ENCODE measurements around the gene ITPR3.

ITPR3 gene

DNA sequence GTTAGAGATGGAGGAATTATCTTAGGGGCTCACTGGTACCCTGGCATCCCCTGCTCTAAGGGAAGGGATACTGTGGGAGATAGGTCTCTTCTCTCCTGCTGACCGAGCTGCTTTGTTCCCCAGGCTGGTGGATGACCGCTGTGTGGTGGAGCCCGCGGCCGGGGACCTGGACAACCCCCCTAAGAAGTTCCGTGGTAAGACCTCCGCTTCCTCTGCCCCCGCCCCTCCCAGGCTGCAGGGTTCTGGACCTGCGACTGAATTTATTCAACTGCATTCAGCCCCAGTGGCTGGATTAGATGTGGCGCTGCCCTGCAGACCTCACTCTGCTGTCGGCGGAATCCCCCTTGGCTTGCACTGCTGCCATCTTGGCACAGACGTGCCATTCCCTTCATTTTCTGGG lies 19.2 kb downstream of the ITPR3 start:
- no peak for DNase-seq

DNA sequence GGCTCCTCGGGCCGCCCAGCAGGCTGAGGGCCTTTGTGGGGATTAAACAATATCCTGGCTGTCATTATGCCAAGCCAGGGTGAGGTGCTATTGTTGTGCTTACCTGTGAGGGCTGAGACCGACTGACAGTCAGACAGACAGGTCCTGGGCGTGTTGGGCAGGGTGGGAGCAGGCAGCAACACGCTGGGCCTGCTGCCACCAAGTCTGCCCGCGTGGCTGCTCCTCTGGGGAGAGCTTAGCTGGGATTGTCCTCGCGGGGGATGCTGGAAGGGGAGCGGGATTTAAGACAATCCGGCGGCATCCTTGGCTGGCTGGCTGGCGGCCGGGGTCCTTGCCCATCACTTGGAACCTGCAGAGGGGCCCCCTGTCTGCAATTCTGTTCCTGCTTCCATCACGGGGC lies 20.0 kb downstream of the ITPR3 start:
- no peak for DNase-seq

GRCh38 chr6:33641602-33642001 lies 20.5 kb downstream of the ITPR3 start:
- DNase-seq = no peak

DNA sequence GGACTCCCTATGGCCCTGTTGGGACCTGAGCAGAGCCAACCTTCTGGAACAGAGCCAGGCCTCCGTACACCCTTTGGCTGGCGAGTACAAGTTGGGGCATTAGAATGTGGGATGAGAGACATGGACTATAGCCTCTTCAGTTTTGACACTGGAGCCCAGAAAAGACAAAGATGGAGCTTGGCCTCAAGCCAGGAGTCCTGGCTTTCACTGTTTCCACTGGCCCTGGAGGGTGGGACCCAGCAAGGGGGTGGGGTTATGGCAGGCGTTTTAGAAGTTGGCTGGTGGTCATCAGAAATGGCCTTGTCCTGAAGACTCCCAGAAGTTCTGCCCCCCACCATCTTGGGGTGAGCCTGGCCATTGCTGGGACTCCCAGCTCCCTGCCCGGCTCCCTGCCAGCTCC lies 21.8 kb downstream of the ITPR3 start:
- no peak for DNase-seq

- no peak for DNase-seq
Measured at GRCh38 chr6:33651403-33651802, 30.3 kb downstream of the ITPR3 start.

- no peak for DNase-seq
Measured at GRCh38 chr6:33652002-33652401, 30.9 kb downstream of the ITPR3 start.

- no peak for DNase-seq
Measured at GRCh38 chr6:33654831-33655554, 33.9 kb downstream of the ITPR3 start.

GRCh38 chr6:33656844-33657243 lies 35.7 kb downstream of the ITPR3 start:
- DNase-seq = no peak

DNA sequence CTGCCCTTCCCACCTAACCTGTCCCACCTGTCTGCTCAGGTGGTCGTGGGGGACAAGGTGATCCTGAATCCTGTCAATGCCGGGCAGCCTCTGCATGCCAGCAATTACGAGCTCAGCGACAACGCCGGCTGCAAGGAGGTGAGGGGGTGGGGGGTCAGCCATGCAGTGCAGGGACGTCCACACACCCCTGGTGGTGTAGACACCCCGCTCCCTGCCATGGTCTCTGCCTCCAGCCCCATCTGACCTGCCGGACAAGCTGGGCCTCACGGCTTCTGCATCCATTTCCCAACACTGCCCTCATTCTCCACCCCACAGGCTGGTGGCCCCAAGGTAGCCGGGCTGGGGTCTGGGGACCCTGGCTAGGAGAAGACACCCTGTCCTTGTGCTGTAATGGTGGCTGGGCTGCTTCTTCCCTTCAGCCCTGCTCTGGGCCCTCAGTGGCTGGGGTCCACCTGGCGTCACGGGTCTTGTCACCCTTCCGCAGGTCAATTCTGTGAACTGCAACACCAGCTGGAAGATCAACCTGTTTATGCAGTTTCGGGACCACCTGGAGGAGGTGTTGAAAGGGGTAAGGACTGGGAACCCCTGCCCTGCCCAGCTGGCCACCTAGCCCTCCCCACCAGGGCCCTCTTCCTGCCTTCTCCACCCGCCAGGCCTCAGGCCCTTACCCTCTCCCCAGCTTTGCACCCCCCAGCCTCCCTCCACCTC lies 38.0 kb downstream of the ITPR3 start:
- DNase-seq = no peak

- DNase-seq = no peak
Measured at GRCh38 chr6:33659986-33660385, 38.9 kb downstream of the ITPR3 start.

- no peak for DNase-seq
Measured at GRCh38 chr6:33661106-33661838, 40.1 kb downstream of the ITPR3 start.

- no peak for DNase-seq
Measured at GRCh38 chr6:33662318-33662717, 41.2 kb downstream of the ITPR3 start.

DNA sequence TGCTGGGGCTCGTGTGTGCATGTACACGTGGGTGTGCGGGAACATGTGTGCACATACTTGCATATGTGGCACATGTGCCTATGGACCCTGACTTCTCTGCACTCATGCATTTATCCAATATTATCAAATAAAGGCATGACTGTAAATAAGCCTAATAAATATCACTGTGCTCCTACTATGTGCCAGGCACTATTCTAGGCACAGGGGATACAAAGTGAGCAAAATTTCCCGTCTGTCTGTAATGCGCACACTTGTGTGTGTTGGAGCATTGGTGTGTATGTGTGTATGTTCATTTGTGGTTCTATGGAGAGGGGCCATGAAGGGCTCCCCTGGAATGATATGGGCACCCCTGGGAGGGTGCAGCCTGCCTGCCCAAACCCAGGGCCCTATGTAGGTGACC lies 41.9 kb downstream of the ITPR3 start:
- DNase-seq = no peak

GRCh38 chr6:33663727-33664449 lies 42.8 kb downstream of the ITPR3 start:
- no peak for DNase-seq

- no peak for DNase-seq
Measured at GRCh38 chr6:33664506-33665057, 43.5 kb downstream of the ITPR3 start.

DNA sequence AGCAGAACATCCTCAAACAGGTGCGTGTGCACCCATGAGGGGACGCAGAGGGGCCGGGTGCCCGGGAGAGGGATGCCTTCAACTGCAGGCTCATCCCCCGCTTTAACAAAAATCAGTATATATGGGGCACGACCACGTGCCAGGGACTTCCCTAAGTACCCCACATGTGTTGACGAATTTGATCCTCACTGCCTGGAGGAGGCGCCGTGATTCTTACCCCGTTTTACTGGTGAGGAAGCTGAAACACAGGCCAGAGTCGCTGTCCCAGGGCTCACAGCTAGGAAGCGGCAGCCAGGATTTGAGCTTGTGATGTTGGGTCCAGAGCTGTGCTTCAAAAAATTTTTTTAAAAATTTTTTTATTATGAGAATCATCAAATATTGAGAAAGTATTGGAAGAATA lies 44.8 kb downstream of the ITPR3 start:
- no peak for DNase-seq

- DNase-seq = no peak
Measured at GRCh38 chr6:33667072-33667471, 46.0 kb downstream of the ITPR3 start.

DNA sequence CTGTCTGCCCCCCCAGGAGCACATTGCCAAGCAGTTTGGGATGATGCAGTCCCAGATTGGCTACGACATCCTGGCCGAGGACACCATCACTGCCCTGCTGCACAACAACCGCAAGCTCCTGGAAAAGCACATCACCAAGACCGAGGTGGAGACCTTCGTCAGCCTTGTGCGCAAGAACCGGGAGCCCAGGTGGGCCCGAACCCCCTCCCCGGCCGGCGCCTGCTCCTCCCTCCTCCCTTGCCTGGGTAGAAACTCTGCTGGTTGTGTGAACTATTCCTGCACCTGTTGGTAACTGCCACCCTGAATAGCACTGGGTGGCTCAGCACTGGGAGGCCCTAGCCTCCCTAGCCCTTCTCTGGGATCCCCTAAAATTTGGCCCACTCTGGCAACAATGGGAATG lies 46.7 kb downstream of the ITPR3 start:
- no peak for DNase-seq

DNA sequence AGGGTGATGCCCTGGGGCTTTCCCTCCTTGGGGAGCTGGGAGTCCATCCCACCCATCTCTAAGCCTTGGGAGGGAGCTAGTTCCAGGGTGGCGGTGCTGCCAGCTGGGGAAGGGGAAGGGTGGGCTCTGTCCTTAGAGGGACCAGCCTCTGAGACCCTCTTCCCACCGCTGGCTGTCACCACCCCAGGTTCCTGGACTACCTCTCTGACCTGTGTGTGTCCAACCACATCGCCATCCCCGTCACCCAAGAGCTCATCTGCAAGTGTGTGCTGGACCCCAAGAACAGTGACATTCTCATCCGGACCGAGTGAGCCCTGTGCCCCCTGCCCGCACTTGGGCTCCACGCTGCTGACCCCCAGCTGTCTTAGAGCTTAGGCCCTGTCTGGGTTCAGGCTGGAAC lies 47.2 kb downstream of the ITPR3 start:
- DNase-seq = no peak

- peak; percentile 71 for DNase-seq
Measured at GRCh38 chr6:33668914-33669313, 47.8 kb downstream of the ITPR3 start.

DNA sequence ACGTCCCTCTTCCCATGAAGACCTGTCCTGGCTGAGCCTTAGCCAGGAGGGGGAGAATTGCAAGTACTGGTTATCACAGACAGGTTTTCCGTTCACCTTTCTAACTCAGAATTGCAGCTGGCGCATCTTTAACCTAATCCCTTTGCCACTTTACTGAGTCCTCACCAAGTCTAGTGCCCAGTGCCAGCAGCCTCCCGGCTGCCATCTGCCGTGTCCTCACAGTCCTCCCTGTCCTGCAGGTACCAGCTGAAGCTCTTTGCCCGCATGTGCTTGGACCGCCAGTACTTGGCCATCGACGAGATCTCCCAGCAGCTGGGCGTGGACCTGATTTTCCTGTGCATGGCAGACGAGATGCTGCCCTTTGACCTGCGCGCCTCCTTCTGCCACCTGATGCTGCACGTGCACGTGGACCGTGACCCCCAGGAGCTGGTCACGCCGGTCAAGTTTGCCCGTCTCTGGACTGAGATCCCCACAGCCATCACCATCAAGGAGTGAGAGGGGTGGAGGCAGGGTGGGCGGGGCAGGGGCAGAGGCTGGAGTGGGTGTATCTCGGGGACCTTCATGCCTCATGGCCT lies 49.1 kb downstream of the ITPR3 start:
- DNase-seq = no peak

GRCh38 chr6:33670971-33671743 lies 50.0 kb downstream of the ITPR3 start:
- DNase-seq = no peak
